ENCODE measurements around the gene ULK1. TPM values are rescaled to one million over a fixed set of nuclear protein-coding genes. Genes with fewer than 3 reads are reported as not detected.
A peak's percentile ranks its signal among the peaks of the same experiment; 100 is the strongest.

Gene ULK1
- total RNA-seq, 2 donors from 2014 or later: 20.3 to 31.9 TPM

DNA sequence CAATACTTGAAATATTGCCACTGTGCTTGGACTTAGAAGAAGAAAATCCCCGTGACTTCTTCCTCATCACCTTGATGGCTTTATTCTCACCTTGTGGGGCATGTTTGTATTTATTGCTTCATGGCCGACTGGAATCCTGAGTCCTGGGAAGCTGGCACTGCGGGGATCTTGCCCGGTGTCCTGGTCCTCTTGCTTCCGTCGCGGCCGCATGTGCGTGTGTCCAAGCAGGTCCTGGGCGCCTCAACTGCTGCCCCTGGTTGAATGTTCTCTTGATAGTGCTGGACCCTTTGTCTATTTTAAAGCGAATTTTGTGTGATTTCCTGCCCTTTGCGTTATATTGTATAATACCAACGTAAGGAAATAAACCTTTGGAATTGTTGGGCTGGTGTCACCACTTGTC is 28.4 kb downstream of the ULK1 start:
- Histone ChIP-seq H3K4me1 (no peaks in the 10 kb centered on the region), H3K9me3 (no peaks in the 10 kb centered on the region), H3K36me3 (no peaks in the 10 kb centered on the region), H3K4me3 (no peak overlapping the region), H3K27me3 (no peaks in the 10 kb centered on the region), H3K27ac (no peak overlapping the region), H3K9ac (ENCODE audit: low read depth in 2 of 2, low read length in 2 of 2) (no peak overlapping the region)
- DNase-seq: no peak
- TF ChIP-seq, protein P1, sequence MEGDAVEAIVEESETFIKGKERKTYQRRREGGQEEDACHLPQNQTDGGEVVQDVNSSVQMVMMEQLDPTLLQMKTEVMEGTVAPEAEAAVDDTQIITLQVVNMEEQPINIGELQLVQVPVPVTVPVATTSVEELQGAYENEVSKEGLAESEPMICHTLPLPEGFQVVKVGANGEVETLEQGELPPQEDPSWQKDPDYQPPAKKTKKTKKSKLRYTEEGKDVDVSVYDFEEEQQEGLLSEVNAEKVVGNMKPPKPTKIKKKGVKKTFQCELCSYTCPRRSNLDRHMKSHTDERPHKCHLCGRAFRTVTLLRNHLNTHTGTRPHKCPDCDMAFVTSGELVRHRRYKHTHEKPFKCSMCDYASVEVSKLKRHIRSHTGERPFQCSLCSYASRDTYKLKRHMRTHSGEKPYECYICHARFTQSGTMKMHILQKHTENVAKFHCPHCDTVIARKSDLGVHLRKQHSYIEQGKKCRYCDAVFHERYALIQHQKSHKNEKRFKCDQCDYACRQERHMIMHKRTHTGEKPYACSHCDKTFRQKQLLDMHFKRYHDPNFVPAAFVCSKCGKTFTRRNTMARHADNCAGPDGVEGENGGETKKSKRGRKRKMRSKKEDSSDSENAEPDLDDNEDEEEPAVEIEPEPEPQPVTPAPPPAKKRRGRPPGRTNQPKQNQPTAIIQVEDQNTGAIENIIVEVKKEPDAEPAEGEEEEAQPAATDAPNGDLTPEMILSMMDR (IDR thresholded peaks at IDR 0.05): no peak
- intact Hi-C loops (cut with DNase I): no loop called here

DNA sequence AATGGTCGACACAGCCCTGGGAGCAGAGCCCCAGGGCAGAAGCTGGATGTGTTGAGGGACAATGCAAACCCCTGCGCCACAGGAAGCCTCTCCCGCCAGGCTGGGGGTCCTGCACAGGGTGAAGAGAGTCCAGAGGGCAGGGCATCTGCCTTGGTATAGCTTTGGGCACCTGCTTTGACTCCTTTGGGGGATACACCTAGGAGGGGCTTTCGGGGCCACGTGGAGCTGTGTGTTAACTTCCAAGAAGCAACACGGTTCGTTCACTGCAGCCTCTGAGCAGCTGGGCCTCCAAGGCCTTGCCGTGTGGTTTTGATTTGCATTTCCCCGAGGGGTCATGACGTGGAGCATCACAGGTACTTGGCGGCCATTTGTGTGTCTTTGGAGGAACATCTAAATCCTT is 28.8 kb downstream of the ULK1 start:
- Histone ChIP-seq H3K27ac (no peak overlapping the region), H3K4me1 (no peaks in the 10 kb centered on the region), H3K9me3 (no peaks in the 10 kb centered on the region), H3K36me3 (no peaks in the 10 kb centered on the region), H3K27me3 (no peaks in the 10 kb centered on the region), H3K4me3 (no peak overlapping the region), H3K9ac (ENCODE audit: low read depth in 2 of 2, low read length in 2 of 2) (no peak overlapping the region)
- DNase-seq: no peak
- intact Hi-C loops (cut with DNase I): no loop called here
- TF ChIP-seq, protein P1 (IDR thresholded peaks at IDR 0.05): no peak

DNA sequence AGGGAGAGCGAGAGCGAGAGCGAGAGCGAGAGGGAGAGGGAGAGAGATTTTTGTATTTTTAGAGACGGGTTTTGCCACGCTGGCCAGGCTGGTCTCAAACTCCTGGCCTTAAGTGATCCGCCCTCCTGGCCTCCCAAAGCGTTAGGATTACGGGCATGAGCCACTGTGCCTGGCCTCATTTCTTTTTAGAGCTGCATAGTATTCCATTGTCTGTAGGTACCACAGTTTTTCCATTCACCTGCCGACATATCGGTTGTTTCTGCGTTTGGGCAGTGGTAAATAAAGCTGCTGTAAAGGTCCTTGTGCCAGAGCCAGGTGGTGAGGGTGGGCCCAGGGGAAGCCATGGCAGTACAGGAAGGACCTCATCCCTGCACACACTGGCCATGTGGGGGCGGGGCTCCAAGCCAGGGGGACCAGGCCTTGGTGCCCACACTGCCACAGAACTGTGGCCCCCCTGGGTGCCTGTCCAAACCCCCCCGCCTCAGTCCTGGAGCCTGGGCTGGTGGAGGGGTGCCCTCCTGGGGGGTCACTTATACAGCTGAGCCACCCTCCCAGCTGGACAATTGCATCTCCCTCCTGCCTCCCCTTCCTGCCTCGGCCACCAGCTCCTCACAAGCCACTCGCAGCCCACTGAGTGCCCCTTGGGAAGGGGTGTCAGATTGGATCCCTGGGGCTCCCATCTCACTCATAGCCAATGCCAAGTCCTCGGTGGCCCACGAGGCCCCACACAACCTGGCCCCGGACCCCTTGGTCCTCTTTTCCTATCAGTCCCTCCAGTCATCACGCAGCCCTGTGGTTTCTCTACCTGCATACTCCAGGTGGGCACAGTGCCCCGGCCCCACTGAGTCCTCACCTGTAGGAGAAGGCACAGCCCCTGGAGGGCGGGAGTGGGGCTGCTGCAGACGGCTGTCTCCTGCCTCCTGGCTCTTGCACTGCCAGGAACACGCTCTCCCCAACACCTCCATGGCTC is 33.0 kb downstream of the ULK1 start:
- Histone ChIP-seq H3K27ac (no peak overlapping the region), H3K36me3 (peaks cover under 1% of the 10 kb centered on the region), H3K4me3 (no peak overlapping the region), H3K9ac (ENCODE audit: low read depth in 2 of 2, low read length in 2 of 2) (no peak overlapping the region), H3K9me3 (no peaks in the 10 kb centered on the region), H3K4me1 (peaks cover 6% of the 10 kb centered on the region), H3K27me3 (no peaks in the 10 kb centered on the region)
- TF ChIP-seq, protein P1 (IDR thresholded peaks at IDR 0.05): no peak
- intact Hi-C loops (cut with DNase I): no loop called here
- DNase-seq: no peak

DNA sequence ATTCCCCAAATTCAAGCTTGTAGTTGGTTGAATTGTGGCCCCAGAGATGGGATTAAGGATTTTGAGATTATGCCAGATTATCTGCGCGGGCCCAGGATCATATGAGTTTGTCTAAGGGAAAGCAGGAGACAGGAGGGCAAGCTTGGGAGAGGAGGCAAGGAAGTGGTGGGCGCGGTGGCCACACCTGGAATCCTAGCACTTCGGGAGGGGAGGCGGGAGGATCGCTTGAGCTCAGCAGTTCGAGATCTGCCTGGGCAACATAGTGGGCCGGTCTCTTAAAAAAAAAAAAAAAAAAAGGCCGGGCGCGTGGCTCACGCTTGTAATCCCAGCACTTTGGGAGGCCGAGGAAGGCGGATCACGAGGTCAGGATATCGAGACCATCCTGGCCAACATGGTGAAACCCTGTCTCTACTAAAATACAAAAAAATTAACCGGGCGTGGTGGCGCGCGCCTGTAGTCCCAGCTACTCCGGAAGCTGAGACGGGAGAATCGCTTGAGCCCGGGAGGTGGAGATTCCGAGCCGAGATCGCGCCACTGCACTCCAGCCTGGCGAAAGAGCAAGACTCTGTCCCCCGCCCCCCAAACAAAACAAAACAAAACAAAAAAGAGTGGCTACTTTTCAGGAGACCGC is 33.8 kb downstream of the ULK1 start:
- H3K4me3 ChIP-seq: peak overlapping the region; percentile 91
- TF ChIP-seq, protein P1 (IDR thresholded peaks at IDR 0.05): no peak
- H3K9ac ChIP-seq (ENCODE audit: low read depth in 2 of 2, low read length in 2 of 2): peak overlapping the region; percentile 75 to 77
- peaks cover 4% of the 10 kb centered on the region for H3K36me3 ChIP-seq
- H3K4me1 ChIP-seq: peaks cover 6% of the 10 kb centered on the region
- intact Hi-C loops (cut with DNase I): no loop called here
- no peaks in the 10 kb centered on the region for H3K9me3 ChIP-seq
- H3K27ac ChIP-seq: peak overlapping the region; percentile 89
- H3K27me3 ChIP-seq: no peaks in the 10 kb centered on the region
- no peak for DNase-seq

DNA sequence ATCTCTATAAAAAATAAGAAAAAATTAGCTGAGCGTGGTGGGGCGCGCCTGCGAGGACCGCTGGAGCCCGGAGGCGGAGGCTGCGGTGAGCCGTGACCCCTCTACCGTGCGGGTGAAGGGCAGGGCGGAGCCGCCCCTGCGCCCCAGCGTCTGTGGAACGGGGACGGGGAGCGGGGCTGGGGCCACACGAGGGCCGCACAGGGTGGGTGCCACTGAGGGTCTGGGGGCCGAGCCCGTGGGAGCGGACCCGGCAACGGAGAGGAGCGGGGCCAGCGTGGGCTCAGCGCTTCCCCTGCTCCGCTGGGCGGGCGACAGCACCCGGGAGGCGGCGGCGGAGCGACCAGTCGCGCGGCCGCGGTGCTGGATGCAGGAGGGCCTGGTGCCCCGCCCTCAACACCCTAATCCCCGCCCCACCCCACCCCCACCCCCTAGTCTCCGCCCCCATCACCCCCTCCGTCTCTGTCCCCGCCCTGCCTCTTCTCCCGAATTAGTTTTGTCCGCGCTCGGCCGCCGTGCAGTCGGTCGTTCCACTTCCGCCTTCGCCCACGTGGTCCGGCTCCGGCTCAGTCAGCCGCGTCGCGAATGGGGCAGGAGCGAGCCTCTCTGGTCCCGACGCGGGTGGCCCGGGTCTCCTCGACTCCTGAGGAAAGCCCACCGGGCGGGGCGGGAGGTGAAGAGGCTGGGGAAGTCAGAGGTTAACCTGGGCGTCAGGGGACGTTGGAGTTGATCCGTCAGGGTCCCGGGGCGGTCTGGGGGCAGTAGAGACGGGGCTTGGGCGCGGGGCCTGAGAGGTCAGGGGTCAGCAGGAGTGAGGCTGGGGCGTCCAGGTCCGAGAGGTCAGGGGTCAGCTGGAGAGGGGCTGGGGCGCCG is 34.5 kb downstream of the ULK1 start, which contains the start of gene PUS1:
Gene PUS1, plus strand, starts transcription at position 566 of the 870 bp plus-strand sequence. CDS start 447 bp downstream, outside the sequence.
- Histone ChIP-seq H3K4me3 (peak within 1 kb of the TSS; percentile 91), H3K27ac (peak within 1 kb of the TSS; percentile 89), H3K27me3 (no peaks in the 10 kb centered on the region), H3K9me3 (no peaks in the 10 kb centered on the region), H3K36me3 (peaks cover 4% of the 10 kb centered on the region), H3K9ac (ENCODE audit: low read depth in 2 of 2, low read length in 2 of 2) (peak within 1 kb of the TSS; percentile 77 to 86), H3K4me1 (peaks cover 6% of the 10 kb centered on the region)
- intact Hi-C loops (cut with DNase I): no loop called here
- peak; percentile 97 for DNase-seq
- TF ChIP-seq, protein P1 (IDR thresholded peaks at IDR 0.05): no peak
